ENCODE data around the gene CHMP1A. TPM values are rescaled to one million over a fixed set of nuclear protein-coding genes. Genes with fewer than 3 reads are reported as not detected.

Gene CHMP1A
- total and polyA plus RNA-seq, 2 of the 8 experiments (the other 6 are each of a cell fraction or from before 2014, with no cell fraction given): 64.4 to 75.8 TPM

DNA sequence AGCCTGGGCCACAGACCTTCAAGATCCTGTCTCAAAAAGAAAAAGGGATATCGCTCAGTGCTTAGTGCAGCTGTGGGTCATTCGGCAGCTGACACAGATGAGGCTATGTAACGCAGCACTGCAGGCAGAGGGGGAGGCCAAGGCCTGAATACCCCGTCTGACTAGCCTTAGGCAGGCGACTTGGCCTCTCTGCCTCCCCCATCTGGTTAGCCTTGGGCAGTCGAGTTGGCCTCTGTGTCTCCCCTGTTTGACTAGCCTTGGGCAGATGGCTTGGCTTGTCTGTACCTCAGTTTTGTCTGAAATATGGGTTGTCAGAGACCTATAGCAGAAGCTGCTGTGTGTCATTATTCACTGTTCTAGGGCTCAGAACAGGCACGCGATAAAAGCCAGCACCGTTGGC lies 10.1 kb upstream of the CHMP1A start:
- Histone ChIP-seq H2AFZ (ENCODE audit: low read length) (no peak overlapping the region), H3K27me3 (replicated peaks in 1 of 4; ENCODE audit: control insufficient read depth in 3 of 4, extremely low read depth in 1 of 4, insufficient read depth in 3 of 4, low read length in 3 of 4) (no peaks in the 10 kb centered on the region), H3K18ac (ENCODE audit: extremely low read depth, low read length) (no peak overlapping the region), H2BK5ac (ENCODE audit: low read depth, low read length) (no peak overlapping the region), H3K23me2 (ENCODE audit: low read depth, low read length) (no peaks in the 10 kb centered on the region), H3K14ac (ENCODE audit: insufficient read length) (no peak overlapping the region), H2AK5ac (ENCODE audit: low read depth, low read length) (no peak overlapping the region), H3K9me3 (ENCODE audit: insufficient read depth in 2 of 2, low read depth in 1 of 2, low read length in 1 of 2) (peaks cover 5 to 10% of the 10 kb centered on the region in 2 experiments; a peak in 3 of 4 replicates), H3K4me3 (ENCODE audit: extremely low read depth in 1 of 4, insufficient read depth in 2 of 4, low read depth in 3 of 4, low read length in 4 of 4) (no peak overlapping the region), H4K91ac (replicated peaks; ENCODE audit: insufficient read length, low read length) (no peak overlapping the region), H3K79me1 (ENCODE audit: low read depth, low read length) (no peaks in the 10 kb centered on the region), H3K4me2 (ENCODE audit: insufficient read depth in 1 of 2, low read depth in 2 of 2, low read length in 2 of 2) (no peak overlapping the region), H3K23ac (ENCODE audit: insufficient read length) (no peak overlapping the region), H4K20me1 (replicated peaks in 1 of 2; ENCODE audit: control insufficient read depth in 1 of 2, insufficient read depth in 2 of 2, low read length in 2 of 2) (peaks cover 0 to 2% of the 10 kb centered on the region in 2 experiments), H3K56ac (replicated peaks; ENCODE audit: insufficient read length, low read depth, low read length) (no peak overlapping the region), H2BK12ac (ENCODE audit: low read depth, low read length) (no peak overlapping the region), H2BK120ac (replicated peaks; ENCODE audit: low read depth, low read length) (no peak overlapping the region), H3K4ac (replicated peaks; ENCODE audit: insufficient read length, low read depth, low read length) (no peak overlapping the region), H3K9ac (replicated peaks in 1 of 4; ENCODE audit: extremely low read depth in 1 of 4, low read depth in 3 of 4, low read length in 3 of 4) (no peak overlapping the region), H4K8ac (ENCODE audit: extremely low read depth, insufficient read depth, low read length) (no peak overlapping the region), H2BK20ac (ENCODE audit: low read length) (no peak overlapping the region), H3K4me1 (replicated peaks in 1 of 4; ENCODE audit: control insufficient read depth in 3 of 4, insufficient read depth in 4 of 4, low read length in 3 of 4) (no peaks in the 10 kb centered on the region), H4K5ac (ENCODE audit: insufficient read length, low read depth, low read length) (no peak overlapping the region), H2BK15ac (ENCODE audit: low read length) (no peak overlapping the region), H3K79me2 (ENCODE audit: control insufficient read depth in 1 of 2, insufficient read depth in 2 of 2, low read length in 2 of 2) (no peaks in the 10 kb centered on the region), H3K36me3 (ENCODE audit: control insufficient read depth in 2 of 4, insufficient read depth in 4 of 4, low read length in 3 of 4) (peaks cover 0 to 8% (median 2%) of the 10 kb centered on the region in 4 experiments; a peak in 2 of 8 replicates), H3K27ac (ENCODE audit: low read depth, low read length) (no peak overlapping the region)
- ChIA-PET CTCF (ENCODE audit: partially characterized antibody) (interaction anchor here (0.6 to 3.2 kb wide), 15 partner anchors 8 to 102 kb away, joined by 3 to 20 read pairs (median 4); partner anchors contain the start of gene DPEP1), POLR2A (ENCODE audit: partially characterized antibody) (interaction anchor here (0.7 to 1.7 kb wide), 3 partner anchors 10 to 103 kb away, joined by 3 to 5 read pairs (median 4); partner anchors contain the start of genes CDK10, CHMP1A and SPATA33)
- WGBS, 2 experiments (ENCODE audit: extremely low coverage in 1 of 2, insufficient coverage in 1 of 2, insufficient read length in 1 of 2, insufficient replicate concordance in 2 of 2, low coverage in 1 of 2, low lambda C conversion rate in 2 of 2, missing lambda C conversion rate in 1 of 2): 80% methylated on average over 9 of the region's 9 CpGs; no CpG with 5 or more reads in 1 of the 2 experiments
- no peak for FAIRE-seq
- no peak for DNase-seq (ENCODE audit: low read depth in 1 of 2, low spot score in 2 of 2)
- TF ChIP-seq SUZ12 (IDR thresholded peaks at IDR 0.05; ENCODE audit: low read length) (no peak), RBBP5 (IDR thresholded peaks at IDR 0.05; ENCODE audit: borderline replicate concordance, low read depth, low read length) (no peak), KDM5A (IDR thresholded peaks at IDR 0.05; ENCODE audit: low read length) (no peak)
- TF ChIP-seq, protein P1, sequence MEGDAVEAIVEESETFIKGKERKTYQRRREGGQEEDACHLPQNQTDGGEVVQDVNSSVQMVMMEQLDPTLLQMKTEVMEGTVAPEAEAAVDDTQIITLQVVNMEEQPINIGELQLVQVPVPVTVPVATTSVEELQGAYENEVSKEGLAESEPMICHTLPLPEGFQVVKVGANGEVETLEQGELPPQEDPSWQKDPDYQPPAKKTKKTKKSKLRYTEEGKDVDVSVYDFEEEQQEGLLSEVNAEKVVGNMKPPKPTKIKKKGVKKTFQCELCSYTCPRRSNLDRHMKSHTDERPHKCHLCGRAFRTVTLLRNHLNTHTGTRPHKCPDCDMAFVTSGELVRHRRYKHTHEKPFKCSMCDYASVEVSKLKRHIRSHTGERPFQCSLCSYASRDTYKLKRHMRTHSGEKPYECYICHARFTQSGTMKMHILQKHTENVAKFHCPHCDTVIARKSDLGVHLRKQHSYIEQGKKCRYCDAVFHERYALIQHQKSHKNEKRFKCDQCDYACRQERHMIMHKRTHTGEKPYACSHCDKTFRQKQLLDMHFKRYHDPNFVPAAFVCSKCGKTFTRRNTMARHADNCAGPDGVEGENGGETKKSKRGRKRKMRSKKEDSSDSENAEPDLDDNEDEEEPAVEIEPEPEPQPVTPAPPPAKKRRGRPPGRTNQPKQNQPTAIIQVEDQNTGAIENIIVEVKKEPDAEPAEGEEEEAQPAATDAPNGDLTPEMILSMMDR (IDR thresholded peaks at IDR 0.05; ENCODE audit: control extremely low read depth in 1 of 3, insufficient read depth in 1 of 3, low read depth in 1 of 3, low read length in 3 of 3): peak in 1 of 3 experiments; percentile 15; a peak in 1 of 4 replicates

Measured in H1 (cell line).